ENCODE data around the gene PRSS53. TPM values are rescaled to one million over a fixed set of nuclear protein-coding genes. Genes with fewer than 3 reads are reported as not detected.

PRSS53 gene
- total RNA-seq, 3 donors from 2014 or later: 1.1 to 2.7 (median 1.3) TPM

GRCh38 chr16:31099860-31100638, 11.3 kb upstream of the PRSS53 start:
- TF ChIP-seq CTCF (IDR thresholded peaks at IDR 0.05): no peak
- no peaks in the 10 kb centered on the region for H3K9me3 ChIP-seq
- peaks cover 6% of the 10 kb centered on the region for H3K4me1 ChIP-seq (ENCODE audit: low read depth)
- H3K4me3 ChIP-seq: no peak overlapping the region
- intact Hi-C loops (cut with DNase I, micrococcal nuclease): no loop called here
- no peak for ATAC-seq
- H3K36me3 ChIP-seq (ENCODE audit: low read depth): no peaks in the 10 kb centered on the region
- no peak for DNase-seq

- H3K36me3 ChIP-seq (ENCODE audit: low read depth): no peaks in the 10 kb centered on the region
- intact Hi-C loops (cut with DNase I, micrococcal nuclease): no loop called here
- no peak for TF ChIP-seq CTCF (IDR thresholded peaks at IDR 0.05)
- ATAC-seq (peak; percentile 95), DNase-seq (peak; percentile 94 to 96 (median 95))
- peak within 1 kb of the TSS; percentile 46 for H3K4me3 ChIP-seq
- H3K9me3 ChIP-seq: no peaks in the 10 kb centered on the region
- H3K4me1 ChIP-seq (ENCODE audit: low read depth): peaks cover 14% of the 10 kb centered on the region
Observed at GRCh38 chr16:31094424-31095120, 5.8 kb upstream of the PRSS53 start, which contains the start of gene VKORC1. VKORC1 (minus strand) TSS chr16:31094797; CDS start chr16:31094729, 68 bp downstream.

- intact Hi-C loops (cut with DNase I, micrococcal nuclease): no loop called here
- Histone ChIP-seq H3K36me3 (ENCODE audit: low read depth) (no peaks in the 10 kb centered on the region), H3K4me1 (ENCODE audit: low read depth) (peaks cover 14% of the 10 kb centered on the region), H3K9me3 (no peaks in the 10 kb centered on the region), H3K4me3 (peak overlapping the region; percentile 46)
- no peak for TF ChIP-seq CTCF (IDR thresholded peaks at IDR 0.05)
- DNase-seq (peak in 1 of 3 donors; percentile 49), ATAC-seq (peak; percentile 7)
Observed at GRCh38 chr16:31094088-31094423, 5.3 kb upstream of the PRSS53 start.

DNA sequence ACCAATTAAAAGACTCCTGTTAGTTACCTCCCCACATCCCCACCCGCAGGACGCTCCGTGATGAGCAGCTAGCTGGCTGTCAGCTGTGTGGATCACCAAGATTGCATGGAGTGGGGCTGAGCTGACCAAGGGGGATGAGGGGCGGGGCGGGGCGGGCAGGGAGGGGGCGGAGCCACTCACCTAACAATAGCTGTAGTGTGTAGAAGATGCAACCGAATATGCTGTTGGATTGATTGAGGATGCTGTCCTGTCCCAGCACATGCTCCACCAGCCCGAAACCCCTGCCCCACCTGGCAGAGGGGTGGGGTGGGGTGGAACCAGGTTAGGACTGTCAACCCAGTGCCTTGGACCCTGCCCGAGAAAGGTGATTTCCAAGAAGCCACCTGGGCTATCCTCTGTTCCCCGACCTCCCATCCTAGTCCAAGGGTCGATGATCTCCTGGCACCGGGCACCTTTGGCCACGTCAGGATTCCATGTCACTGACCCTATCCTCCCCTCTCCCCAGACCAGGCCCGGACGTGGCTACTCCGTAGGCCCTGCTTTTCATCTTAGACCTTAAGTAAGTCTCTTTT, 4.5 kb upstream of the PRSS53 start:
- intact Hi-C loops (cut with DNase I, micrococcal nuclease): no loop called here
- no peak for TF ChIP-seq CTCF (IDR thresholded peaks at IDR 0.05)
- ATAC-seq (no peak), DNase-seq (no peak)
- no peak overlapping the region for H3K4me3 ChIP-seq
- H3K4me1 ChIP-seq (ENCODE audit: low read depth): peaks cover 14% of the 10 kb centered on the region
- no peaks in the 10 kb centered on the region for H3K36me3 ChIP-seq (ENCODE audit: low read depth)
- no peaks in the 10 kb centered on the region for H3K9me3 ChIP-seq

GRCh38 chr16:31092330-31092729, 3.6 kb upstream of the PRSS53 start:
- intact Hi-C loops (cut with DNase I, micrococcal nuclease): no loop called here
- no peaks in the 10 kb centered on the region for H3K9me3 ChIP-seq
- no peaks in the 10 kb centered on the region for H3K36me3 ChIP-seq (ENCODE audit: low read depth)
- no peak for TF ChIP-seq CTCF (IDR thresholded peaks at IDR 0.05)
- DNase-seq: no peak
- H3K4me3 ChIP-seq: no peak overlapping the region
- peaks cover 14% of the 10 kb centered on the region for H3K4me1 ChIP-seq (ENCODE audit: low read depth)
- no peak for ATAC-seq

All from mucosa of descending colon (tissue), 3 donors.